ENCODE results near the gene NUP153.

DNA sequence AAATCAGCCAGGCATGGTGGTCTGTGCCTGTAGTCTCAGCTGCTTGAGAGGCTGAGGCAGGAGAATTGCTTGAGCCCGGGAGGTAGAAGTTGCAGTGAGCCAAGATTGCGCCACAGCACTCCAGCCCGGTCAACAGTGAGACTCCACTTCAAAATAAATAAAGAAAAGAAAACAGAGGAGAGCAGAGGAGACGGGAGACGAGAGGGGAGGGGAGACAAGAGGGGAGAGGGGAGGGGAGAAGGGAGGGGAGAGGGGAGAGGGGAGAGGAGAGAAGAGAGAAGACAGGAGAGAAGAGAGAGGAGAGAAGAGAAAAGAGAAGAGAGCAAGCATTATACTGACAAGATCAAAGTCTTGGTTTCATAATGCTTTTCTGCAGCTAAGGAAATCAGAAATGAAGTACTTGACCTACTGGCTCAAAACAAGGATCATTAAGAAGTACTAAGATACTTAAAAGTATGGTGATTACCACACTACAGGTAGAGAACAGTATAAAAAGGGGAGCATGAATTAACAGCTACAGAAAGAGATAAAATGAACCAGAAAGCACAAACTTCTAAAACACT is 76.1 kb downstream of the NUP153 start:
- TF ChIP-seq CTCF (conservative IDR thresholded peaks at IDR 0.05; ENCODE audit: low read length) (no peak), EZH2phosphoT487 (IDR thresholded peaks at IDR 0.05; ENCODE audit: borderline replicate concordance, low read depth, low read length) (no peak)

Measured in OCI-LY7 (cell line).